Measurements from ENCODE around the gene PCDHA1. TPM values are rescaled to one million over a fixed set of nuclear protein-coding genes. Genes with fewer than 3 reads are reported as not detected.

The PCDHA1 gene
- total RNA-seq, 1 experiment from 2014 or later: not detected

DNA sequence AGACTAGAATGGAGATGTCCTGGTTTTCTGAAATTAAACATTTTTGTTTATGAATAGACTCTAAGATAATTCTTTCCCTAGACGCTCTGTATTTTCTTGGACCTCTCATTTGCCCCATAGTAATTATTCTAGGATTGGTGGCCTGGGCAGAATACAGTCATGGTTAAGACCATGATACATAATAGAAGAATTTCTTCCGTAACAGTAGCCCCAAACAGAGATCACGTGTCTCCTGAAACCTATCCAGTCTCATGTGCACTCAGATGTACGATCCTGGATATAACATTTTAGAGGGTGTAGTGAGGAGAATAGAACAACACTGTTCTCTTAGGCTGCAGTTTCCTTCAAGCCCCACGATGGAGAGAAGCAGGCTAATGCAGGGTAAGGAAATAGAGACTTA, 202.7 kb downstream of the PCDHA1 start (continued):
- TF ChIP-seq, protein P1, sequence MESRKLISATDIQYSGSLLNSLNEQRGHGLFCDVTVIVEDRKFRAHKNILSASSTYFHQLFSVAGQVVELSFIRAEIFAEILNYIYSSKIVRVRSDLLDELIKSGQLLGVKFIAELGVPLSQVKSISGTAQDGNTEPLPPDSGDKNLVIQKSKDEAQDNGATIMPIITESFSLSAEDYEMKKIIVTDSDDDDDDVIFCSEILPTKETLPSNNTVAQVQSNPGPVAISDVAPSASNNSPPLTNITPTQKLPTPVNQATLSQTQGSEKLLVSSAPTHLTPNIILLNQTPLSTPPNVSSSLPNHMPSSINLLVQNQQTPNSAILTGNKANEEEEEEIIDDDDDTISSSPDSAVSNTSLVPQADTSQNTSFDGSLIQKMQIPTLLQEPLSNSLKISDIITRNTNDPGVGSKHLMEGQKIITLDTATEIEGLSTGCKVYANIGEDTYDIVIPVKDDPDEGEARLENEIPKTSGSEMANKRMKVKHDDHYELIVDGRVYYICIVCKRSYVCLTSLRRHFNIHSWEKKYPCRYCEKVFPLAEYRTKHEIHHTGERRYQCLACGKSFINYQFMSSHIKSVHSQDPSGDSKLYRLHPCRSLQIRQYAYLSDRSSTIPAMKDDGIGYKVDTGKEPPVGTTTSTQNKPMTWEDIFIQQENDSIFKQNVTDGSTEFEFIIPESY (IDR thresholded peaks at IDR 0.05; ENCODE audit: extremely low read depth, insufficient replicate concordance, low read length): no peak
- TF ChIP-seq, protein P2, sequence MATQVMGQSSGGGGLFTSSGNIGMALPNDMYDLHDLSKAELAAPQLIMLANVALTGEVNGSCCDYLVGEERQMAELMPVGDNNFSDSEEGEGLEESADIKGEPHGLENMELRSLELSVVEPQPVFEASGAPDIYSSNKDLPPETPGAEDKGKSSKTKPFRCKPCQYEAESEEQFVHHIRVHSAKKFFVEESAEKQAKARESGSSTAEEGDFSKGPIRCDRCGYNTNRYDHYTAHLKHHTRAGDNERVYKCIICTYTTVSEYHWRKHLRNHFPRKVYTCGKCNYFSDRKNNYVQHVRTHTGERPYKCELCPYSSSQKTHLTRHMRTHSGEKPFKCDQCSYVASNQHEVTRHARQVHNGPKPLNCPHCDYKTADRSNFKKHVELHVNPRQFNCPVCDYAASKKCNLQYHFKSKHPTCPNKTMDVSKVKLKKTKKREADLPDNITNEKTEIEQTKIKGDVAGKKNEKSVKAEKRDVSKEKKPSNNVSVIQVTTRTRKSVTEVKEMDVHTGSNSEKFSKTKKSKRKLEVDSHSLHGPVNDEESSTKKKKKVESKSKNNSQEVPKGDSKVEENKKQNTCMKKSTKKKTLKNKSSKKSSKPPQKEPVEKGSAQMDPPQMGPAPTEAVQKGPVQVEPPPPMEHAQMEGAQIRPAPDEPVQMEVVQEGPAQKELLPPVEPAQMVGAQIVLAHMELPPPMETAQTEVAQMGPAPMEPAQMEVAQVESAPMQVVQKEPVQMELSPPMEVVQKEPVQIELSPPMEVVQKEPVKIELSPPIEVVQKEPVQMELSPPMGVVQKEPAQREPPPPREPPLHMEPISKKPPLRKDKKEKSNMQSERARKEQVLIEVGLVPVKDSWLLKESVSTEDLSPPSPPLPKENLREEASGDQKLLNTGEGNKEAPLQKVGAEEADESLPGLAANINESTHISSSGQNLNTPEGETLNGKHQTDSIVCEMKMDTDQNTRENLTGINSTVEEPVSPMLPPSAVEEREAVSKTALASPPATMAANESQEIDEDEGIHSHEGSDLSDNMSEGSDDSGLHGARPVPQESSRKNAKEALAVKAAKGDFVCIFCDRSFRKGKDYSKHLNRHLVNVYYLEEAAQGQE (IDR thresholded peaks at IDR 0.05; ENCODE audit: low read depth): no peak
- TF ChIP-seq RAD21 (IDR thresholded peaks at IDR 0.05; ENCODE audit: low read depth): no peak

DNA sequence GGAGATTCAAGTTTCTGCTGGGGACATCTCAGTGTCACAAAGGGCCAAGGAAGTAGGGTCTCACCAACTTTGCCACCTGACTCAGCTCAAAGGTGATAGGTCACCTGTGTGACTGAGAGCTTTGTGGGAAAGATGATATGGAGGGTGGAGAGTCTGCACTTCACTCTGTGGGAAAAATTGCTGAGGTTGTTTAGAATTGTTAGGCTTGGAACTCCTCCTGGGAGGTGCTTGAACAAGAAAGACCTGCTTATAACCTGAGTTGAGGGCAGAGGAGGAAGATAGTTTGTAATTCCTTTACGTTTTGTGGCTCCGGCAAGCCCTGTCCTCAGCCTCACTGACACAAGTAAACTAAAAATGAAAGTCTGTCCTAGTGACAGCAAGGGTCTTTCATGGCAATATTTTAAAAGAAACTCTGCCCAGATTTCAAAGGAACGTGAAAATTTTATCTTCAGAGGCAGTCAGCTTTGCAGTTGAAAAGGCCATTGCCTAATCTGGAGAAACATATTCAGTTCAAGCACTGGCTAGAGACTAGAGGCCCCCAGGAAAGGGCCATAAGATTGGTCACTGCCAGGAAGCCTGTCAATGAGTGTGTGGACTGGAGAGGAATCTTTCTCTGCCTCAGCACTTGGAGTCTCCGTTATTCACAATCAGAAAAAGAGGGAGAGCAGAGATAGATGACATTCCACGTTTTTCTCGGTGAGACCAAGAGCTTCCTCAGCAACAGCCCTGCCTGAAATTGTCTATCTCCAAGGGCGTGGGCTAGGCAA, 203.5 kb downstream of the PCDHA1 start:
- ATAC-seq (no peak), DNase-seq (ENCODE audit: low read depth, low spot score) (no peak)
- TF ChIP-seq, protein P3, sequence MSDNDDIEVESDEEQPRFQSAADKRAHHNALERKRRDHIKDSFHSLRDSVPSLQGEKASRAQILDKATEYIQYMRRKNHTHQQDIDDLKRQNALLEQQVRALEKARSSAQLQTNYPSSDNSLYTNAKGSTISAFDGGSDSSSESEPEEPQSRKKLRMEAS (IDR thresholded peaks at IDR 0.05): no peak
- TF ChIP-seq, protein P1 (IDR thresholded peaks at IDR 0.05; ENCODE audit: extremely low read depth, insufficient replicate concordance, low read length): no peak
- TF ChIP-seq EGR1 (IDR thresholded peaks at IDR 0.05; ENCODE audit: low read depth): no peak
- no peak for TF ChIP-seq YY1 (IDR thresholded peaks at IDR 0.05; ENCODE audit: extremely low read depth, insufficient replicate concordance, low read depth, low read length)
- no peak for TF ChIP-seq EZH2phosphoT487 (IDR thresholded peaks at IDR 0.05; ENCODE audit: borderline replicate concordance)
- no peak for TF ChIP-seq CEBPB (IDR thresholded peaks at IDR 0.05; ENCODE audit: low read depth)
- no peak for TF ChIP-seq ZNF274 (IDR thresholded peaks at IDR 0.05; ENCODE audit: low read depth, low read length)
- TF ChIP-seq CBX3 (IDR thresholded peaks at IDR 0.05; ENCODE audit: low read depth): no peak
- TF ChIP-seq, protein P4, sequence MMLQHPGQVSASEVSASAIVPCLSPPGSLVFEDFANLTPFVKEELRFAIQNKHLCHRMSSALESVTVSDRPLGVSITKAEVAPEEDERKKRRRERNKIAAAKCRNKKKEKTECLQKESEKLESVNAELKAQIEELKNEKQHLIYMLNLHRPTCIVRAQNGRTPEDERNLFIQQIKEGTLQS (IDR thresholded peaks at IDR 0.05): no peak
- no peak for TF ChIP-seq SRF (IDR thresholded peaks at IDR 0.05; ENCODE audit: low read depth)
- H4K20me1 ChIP-seq (ENCODE audit: insufficient read depth): no peaks in the 10 kb centered on the region
- ChIA-PET CTCF (no interaction called here), POLR2A (no interaction called here), RAD21 (ENCODE audit: low non-redundant PET in 1 of 2, low total read pairs in 2 of 2, uncharacterized antibody in 2 of 2, unreplicated experiment in 2 of 2) (no interaction called here)
- H2AFZ ChIP-seq (ENCODE audit: low read depth, low read length, poor library complexity, severe bottlenecking): no peak overlapping the region
- no peaks in the 10 kb centered on the region for H3K9me2 ChIP-seq (ENCODE audit: insufficient read depth)
- no peak overlapping the region for H3K9ac ChIP-seq (ENCODE audit: low read length)
- H3K36me3 ChIP-seq (ENCODE audit: control insufficient read depth in 1 of 2, insufficient read depth in 2 of 2, low read length in 2 of 2): no peaks in the 10 kb centered on the region
- no peak overlapping the region for H3K4me2 ChIP-seq (ENCODE audit: low read length)
- no peaks in the 10 kb centered on the region; a peak in 1 of 4 replicates for H3K4me1 ChIP-seq (ENCODE audit: control insufficient read depth in 1 of 2, insufficient read depth in 2 of 2, low read length in 2 of 2)
- no peaks in the 10 kb centered on the region for H3K9me3 ChIP-seq (ENCODE audit: control insufficient read depth in 1 of 2, insufficient read depth in 1 of 2, low read depth in 1 of 2, low read length in 2 of 2)
- H3K4me3 ChIP-seq (replicated peaks in 1 of 2; ENCODE audit: low read depth in 1 of 2, low read length in 2 of 2): no peak overlapping the region
- intact Hi-C loops (cut with micrococcal nuclease): no loop called here
- no TSS peak for BruUV-seq (replicated peaks)
- H3K79me2 ChIP-seq (ENCODE audit: insufficient read depth, low read length): no peaks in the 10 kb centered on the region
- H3K27me3 ChIP-seq (ENCODE audit: insufficient read depth, low read length): no peaks in the 10 kb centered on the region
- H3K27ac ChIP-seq (ENCODE audit: low read depth, low read length): no peak overlapping the region

Measured in HCT116 (cell line).